H7 (cell line): ENCODE measurements around the gene LSM3. TPM values are rescaled to one million over a fixed set of nuclear protein-coding genes. Genes with fewer than 3 reads are reported as not detected.

Source experiments
- DNase-seq: peaks from one replicate; pipeline ENCODE4 v3.0.0; 2012
- H3K27me3 ChIP-seq: 2 replicates; pipeline ENCODE4 v1.6.0; 2011; ENCODE audit warnings: mild to moderate bottlenecking, low read length; ENCODE audit not compliant: control insufficient read depth, insufficient read depth
- H3K36me3 ChIP-seq: replicated peaks from 2 replicates; pipeline ENCODE4 v1.5.1; 2011; ENCODE audit warnings: low read length; ENCODE audit not compliant: control insufficient read depth, insufficient read depth
- H3K4me3 ChIP-seq: 2 replicates; pipeline ENCODE4 v1.5.1; 2011; ENCODE audit warnings: low read depth, mild to moderate bottlenecking, control low read depth, low read length, moderate library complexity; ENCODE audit not compliant: insufficient read depth
- total RNA-seq: library from RNA; depleted of rRNA; stranded (reverse); fragments of >200 nt; shearing (Covaris generic); gene quantifications from 2 replicates; pipeline ENCODE4 v1.2.3, GENCODE V29; 2014

LSM3 gene
- total RNA-seq, 1 experiment from 2014 or later, result 17.0 TPM

DNA sequence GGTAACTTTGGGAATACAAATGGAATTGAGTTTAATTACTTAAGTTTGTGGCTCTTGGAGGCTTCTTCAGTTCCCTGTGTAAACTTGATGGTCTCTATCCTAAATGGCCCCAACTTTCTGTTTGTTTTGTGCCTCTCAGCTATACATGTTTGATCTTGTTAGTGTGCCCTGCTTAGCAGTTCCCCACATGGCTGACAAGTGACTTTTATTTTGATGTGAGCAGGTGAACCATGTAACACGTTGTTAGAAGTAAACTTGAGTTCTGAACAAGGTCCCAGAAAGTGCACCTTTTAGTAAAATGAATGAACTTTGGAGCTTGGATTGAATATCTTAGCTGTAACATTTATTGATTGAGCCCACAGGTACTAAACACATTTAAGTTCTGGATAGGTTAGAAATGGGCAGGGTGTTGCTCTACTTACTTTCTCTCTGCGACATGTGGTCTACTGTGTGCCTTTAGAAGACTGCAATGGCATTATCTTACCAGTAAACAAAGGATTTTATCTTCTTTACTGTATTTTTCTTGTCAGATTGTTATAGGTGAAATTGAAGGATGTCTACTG, 4.5 kb downstream of the LSM3 start:
- Histone ChIP-seq H3K4me3 (no peak overlapping the region), H3K27me3 (no peaks in the 10 kb centered on the region), H3K36me3 (peaks cover 15% of the 10 kb centered on the region)
- DNase-seq, result no peak

GRCh38 chr3:14186854-14187458, 8.3 kb downstream of the LSM3 start:
- DNase-seq, result no peak
- H3K36me3 ChIP-seq, result peaks cover 13% of the 10 kb centered on the region
- H3K27me3 ChIP-seq, result no peaks in the 10 kb centered on the region
- no peak overlapping the region for H3K4me3 ChIP-seq

- no peaks in the 10 kb centered on the region for H3K27me3 ChIP-seq
- no peak overlapping the region for H3K4me3 ChIP-seq
- peaks cover 9% of the 10 kb centered on the region for H3K36me3 ChIP-seq
- no peak for DNase-seq
These were observed 9.6 kb downstream of the LSM3 start for GRCh38 chr3:14188041-14188754.

DNA sequence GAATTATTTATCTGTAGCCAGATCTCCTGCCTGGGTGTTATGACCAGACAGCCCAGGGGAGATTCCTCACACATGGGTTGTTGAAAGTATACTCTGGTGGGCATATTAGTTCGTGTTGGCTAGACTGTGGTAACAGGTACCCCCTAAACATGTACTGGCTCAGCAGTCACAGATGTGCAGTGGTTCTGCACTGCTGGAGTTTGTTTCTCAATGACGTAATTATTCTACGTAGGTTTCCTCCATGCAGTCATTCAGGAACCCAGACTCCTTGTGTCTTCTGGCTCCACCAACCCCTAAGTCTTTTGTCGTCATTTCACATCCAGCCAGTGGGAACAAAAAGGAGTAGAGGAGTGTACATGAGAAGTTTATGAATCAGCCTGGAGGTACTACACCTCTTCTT, 16.2 kb downstream of the LSM3 start:
- Histone ChIP-seq H3K4me3 (no peak overlapping the region), H3K36me3 (peaks cover 8% of the 10 kb centered on the region; the same call in 1 of the 2 replicates), H3K27me3 (no peaks in the 10 kb centered on the region)
- no peak for DNase-seq

DNA sequence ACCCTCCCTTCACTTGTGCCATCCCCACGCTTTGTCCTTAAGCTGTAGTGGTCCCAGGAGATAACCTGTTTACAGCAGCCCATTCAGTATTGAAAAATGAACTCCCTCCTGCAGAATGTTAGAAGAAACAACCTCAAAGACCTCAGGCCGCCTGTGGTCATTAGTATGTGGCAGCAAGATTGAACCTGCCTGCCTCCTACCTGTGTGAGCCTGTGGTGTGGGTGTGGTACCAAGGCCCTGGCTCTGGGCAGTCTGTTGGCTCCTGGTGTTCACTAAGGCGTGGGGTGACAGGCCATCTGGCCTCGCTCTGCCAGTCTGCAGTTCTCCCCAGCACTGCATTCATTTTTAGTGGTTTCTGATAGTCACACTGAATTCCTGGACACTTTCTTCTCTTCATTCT, 21.0 kb downstream of the LSM3 start:
- H3K27me3 ChIP-seq, result no peaks in the 10 kb centered on the region
- no peak for DNase-seq
- H3K4me3 ChIP-seq, result no peak overlapping the region
- peaks cover 8% of the 10 kb centered on the region; the same call in 1 of the 2 replicates for H3K36me3 ChIP-seq

DNA sequence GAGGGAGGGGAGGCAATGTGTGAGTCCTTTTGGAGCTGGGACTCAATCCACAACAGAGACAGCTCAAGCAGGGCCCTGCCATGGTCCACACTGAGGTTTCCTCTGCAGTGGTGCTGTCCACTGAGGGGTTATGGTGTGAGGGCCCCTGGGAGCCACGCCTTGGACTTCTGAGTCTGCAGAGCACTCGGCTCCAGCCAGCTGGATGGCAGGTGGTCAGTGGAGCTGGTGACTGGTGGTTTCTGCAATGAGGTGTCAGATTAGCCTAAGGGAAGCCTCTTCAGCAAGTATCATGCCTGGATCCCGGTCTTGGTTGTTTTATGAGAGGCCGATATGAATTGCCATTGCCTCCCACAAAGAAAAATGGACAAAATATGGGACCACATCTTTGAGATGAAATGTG, 21.7 kb downstream of the LSM3 start:
- no peaks in the 10 kb centered on the region for H3K27me3 ChIP-seq
- no peak for DNase-seq
- H3K4me3 ChIP-seq, result no peak overlapping the region
- peaks cover 8% of the 10 kb centered on the region for H3K36me3 ChIP-seq

- Histone ChIP-seq H3K4me3 (no peak overlapping the region), H3K27me3 (no peaks in the 10 kb centered on the region), H3K36me3 (peaks cover 8% of the 10 kb centered on the region)
- no peak for DNase-seq
These were observed 22.2 kb downstream of the LSM3 start for GRCh38 chr3:14200841-14201240.

- H3K36me3 ChIP-seq, result peaks cover 8% of the 10 kb centered on the region
- no peak overlapping the region for H3K4me3 ChIP-seq
- no peaks in the 10 kb centered on the region for H3K27me3 ChIP-seq
- no peak for DNase-seq
These were observed 23.5 kb downstream of the LSM3 start for GRCh38 chr3:14201940-14202684.

GRCh38 chr3:14202874-14203520, 24.4 kb downstream of the LSM3 start:
- Histone ChIP-seq H3K36me3 (peaks cover 4% of the 10 kb centered on the region), H3K4me3 (no peak overlapping the region), H3K27me3 (no peaks in the 10 kb centered on the region)
- DNase-seq, result no peak

GRCh38 chr3:14203521-14204079, 25.0 kb downstream of the LSM3 start:
- Histone ChIP-seq H3K36me3 (peaks cover 4% of the 10 kb centered on the region), H3K4me3 (no peak overlapping the region), H3K27me3 (no peaks in the 10 kb centered on the region)
- DNase-seq, result peak; percentile 75

GRCh38 chr3:14204515-14205284, 26.1 kb downstream of the LSM3 start:
- Histone ChIP-seq H3K27me3 (no peaks in the 10 kb centered on the region), H3K4me3 (no peak overlapping the region), H3K36me3 (no peaks in the 10 kb centered on the region; the same call in 1 of the 2 replicates)
- DNase-seq, result no peak

GRCh38 chr3:14206548-14207177, 28.0 kb downstream of the LSM3 start:
- no peaks in the 10 kb centered on the region; the same call in 1 of the 2 replicates for H3K36me3 ChIP-seq
- no peak overlapping the region for H3K4me3 ChIP-seq
- DNase-seq, result peak; percentile 57
- H3K27me3 ChIP-seq, result no peaks in the 10 kb centered on the region

GRCh38 chr3:14208168-14208567, 29.6 kb downstream of the LSM3 start:
- DNase-seq, result no peak
- Histone ChIP-seq H3K27me3 (no peaks in the 10 kb centered on the region), H3K36me3 (no peaks in the 10 kb centered on the region; the same call in 1 of the 2 replicates)

More at GRCh38 chr3:14208168-14208567, 29.6 kb downstream of the LSM3 start:
- no peak overlapping the region for H3K4me3 ChIP-seq
